ENCODE results near the gene SV2B. TPM values are rescaled to one million over a fixed set of nuclear protein-coding genes. Genes with fewer than 3 reads are reported as not detected.

Gene SV2B
- total RNA-seq, 1 experiment from 2014 or later = not detected

GRCh38 chr15:91073768-91074167 is 26.3 kb upstream of the SV2B start (continued):
- TF ChIP-seq ATF3 (IDR thresholded peaks at IDR 0.05) = no peak
- no peak for TF ChIP-seq YY1 (IDR thresholded peaks at IDR 0.05; ENCODE audit: extremely low read depth, insufficient replicate concordance, low read depth, low read length)
- no peak for TF ChIP-seq CEBPB (IDR thresholded peaks at IDR 0.05; ENCODE audit: low read depth)
- no peak for TF ChIP-seq EGR1 (IDR thresholded peaks at IDR 0.05; ENCODE audit: low read depth)

GRCh38 chr15:91075739-91076138 is 24.3 kb upstream of the SV2B start:
- POLR2A ChIA-PET = no interaction called here
- ATAC-seq = no peak
- TF ChIP-seq CTCF (IDR thresholded peaks at IDR 0.05 in 2 of 3, conservative IDR thresholded peaks at IDR 0.05 in 1 of 3; ENCODE audit: borderline replicate concordance in 1 of 3, insufficient read depth in 1 of 3, low read depth in 2 of 3, low read length in 2 of 3) (no peak), ZNF274 (IDR thresholded peaks at IDR 0.05; ENCODE audit: low read depth, low read length) (no peak), CEBPB (IDR thresholded peaks at IDR 0.05; ENCODE audit: low read depth) (no peak), ZFX (IDR thresholded peaks at IDR 0.05) (no peak), CBX3 (IDR thresholded peaks at IDR 0.05; ENCODE audit: low read depth) (no peak), SRF (IDR thresholded peaks at IDR 0.05; ENCODE audit: low read depth) (no peak), TCF7L2 (IDR thresholded peaks at IDR 0.05; ENCODE audit: borderline replicate concordance, extremely low read depth, insufficient read depth, insufficient read length) (no peak), EZH2phosphoT487 (IDR thresholded peaks at IDR 0.05; ENCODE audit: borderline replicate concordance) (no peak), YY1 (IDR thresholded peaks at IDR 0.05; ENCODE audit: extremely low read depth, insufficient replicate concordance, low read depth, low read length) (no peak), MAX (IDR thresholded peaks at IDR 0.05) (no peak), SP1 (IDR thresholded peaks at IDR 0.05; ENCODE audit: low read depth) (no peak), RAD21 (IDR thresholded peaks at IDR 0.05; ENCODE audit: low read depth) (no peak), SIN3A (IDR thresholded peaks at IDR 0.05; ENCODE audit: low read depth) (no peak), EZH2 (IDR thresholded peaks at IDR 0.05) (no peak), FOSL1 (IDR thresholded peaks at IDR 0.05; ENCODE audit: low read depth) (no peak), ATF3 (IDR thresholded peaks at IDR 0.05) (no peak), POLR2AphosphoS5 (IDR thresholded peaks at IDR 0.05; ENCODE audit: low read depth, low read length) (no peak), ZBTB33 (IDR thresholded peaks at IDR 0.05; ENCODE audit: extremely low read depth, insufficient replicate concordance, low read length) (no peak)

More at GRCh38 chr15:91075739-91076138, 24.3 kb upstream of the SV2B start:
- intact Hi-C loops (cut with micrococcal nuclease) = no loop called here
- peaks cover 15% of the 10 kb centered on the region for H3K27me3 ChIP-seq (ENCODE audit: insufficient read depth, low read length)
- CTCF ChIA-PET = no interaction called here
- RAD21 ChIA-PET (ENCODE audit: low non-redundant PET in 1 of 2, low total read pairs in 2 of 2, uncharacterized antibody in 2 of 2, unreplicated experiment in 2 of 2) = no interaction called here
- H3K4me2 ChIP-seq (ENCODE audit: low read length) = no peak overlapping the region
- no peaks in the 10 kb centered on the region for H3K36me3 ChIP-seq (ENCODE audit: control insufficient read depth in 1 of 2, insufficient read depth in 2 of 2, low read length in 2 of 2)
- H3K79me2 ChIP-seq (ENCODE audit: insufficient read depth, low read length) = no peaks in the 10 kb centered on the region
- H3K9me2 ChIP-seq (ENCODE audit: insufficient read depth) = no peaks in the 10 kb centered on the region
- H3K9ac ChIP-seq (ENCODE audit: low read length) = no peak overlapping the region
- no TSS peak for BruUV-seq (replicated peaks)
- no peak overlapping the region for H2AFZ ChIP-seq (ENCODE audit: low read depth, low read length, poor library complexity, severe bottlenecking)
- no peak for DNase-seq (ENCODE audit: low read depth, low spot score)
- no peaks in the 10 kb centered on the region for H4K20me1 ChIP-seq (ENCODE audit: insufficient read depth)
- H3K4me1 ChIP-seq (ENCODE audit: control insufficient read depth in 1 of 2, insufficient read depth in 2 of 2, low read length in 2 of 2) = no peaks in the 10 kb centered on the region
- H3K27ac ChIP-seq (ENCODE audit: low read depth, low read length) = no peak overlapping the region
- no peak overlapping the region for H3K4me3 ChIP-seq (replicated peaks in 1 of 2; ENCODE audit: low read depth in 1 of 2, low read length in 2 of 2)
- no peaks in the 10 kb centered on the region for H3K9me3 ChIP-seq (ENCODE audit: control insufficient read depth in 1 of 2, insufficient read depth in 1 of 2, low read depth in 1 of 2, low read length in 2 of 2)
